Fibroblast of pulmonary artery (primary cell): ENCODE data around the gene CSMD2.
"Not testable (repeated sequence)": the region's sequence is repeated elsewhere in the genome, so short reads cannot be mapped to it uniquely, and the experiment has no call there.

ENCODE experiments used
- DNase-seq: peaks from one replicate; pipeline ENCODE4 v3.0.0-alpha.2; 2010; ENCODE audit warnings: low read depth
- H3K4me3 ChIP-seq: replicated peaks from 2 replicates; pipeline ENCODE4 v1.5.1; 2011; ENCODE audit warnings: low read depth, mild to moderate bottlenecking, control low read depth, low read length, moderate library complexity
- TF ChIP-seq, protein P1 (sequence below): IDR thresholded peaks from 2 replicates; pipeline ENCODE4 v1.5.1; 2011; ENCODE audit warnings: mild to moderate bottlenecking, control low read depth, low read length, inconsistent platforms; ENCODE audit errors: missing control alignments

The CSMD2 gene

DNA sequence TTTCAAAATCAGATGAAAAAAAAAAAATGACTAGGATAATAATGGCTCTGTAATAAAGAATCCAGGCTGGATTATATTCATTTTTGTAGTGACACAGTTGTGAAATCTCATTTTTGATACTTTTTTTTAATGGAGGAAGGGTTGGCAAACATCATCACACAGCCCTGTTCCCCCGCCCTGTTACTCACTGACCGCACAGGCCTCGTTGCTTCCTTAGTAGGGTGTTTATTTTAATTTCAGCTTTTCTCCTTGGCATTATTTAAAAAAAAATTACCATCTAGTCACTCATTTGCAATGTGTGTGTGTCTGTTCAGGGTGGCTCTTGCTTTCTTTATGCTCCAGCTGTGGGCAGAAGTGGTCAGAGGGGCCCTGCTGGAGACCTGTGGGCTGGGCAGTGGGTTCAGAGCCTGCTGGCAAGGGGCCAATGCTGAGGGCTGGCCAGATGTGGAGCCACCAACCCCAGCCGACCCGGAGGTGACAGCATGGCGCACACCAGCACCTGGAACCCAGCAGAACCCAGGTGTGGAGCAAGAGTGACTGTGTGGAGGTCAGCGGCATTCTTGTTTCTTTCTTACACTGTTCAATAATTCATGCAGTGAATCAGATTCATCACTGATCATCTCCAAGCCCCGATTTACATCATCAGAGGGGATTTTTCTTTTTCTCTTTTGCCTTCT, 648.0 kb downstream of the CSMD2 start:
- H3K4me3 ChIP-seq: no peak overlapping the region
- DNase-seq: no peak
- TF ChIP-seq, protein P1, sequence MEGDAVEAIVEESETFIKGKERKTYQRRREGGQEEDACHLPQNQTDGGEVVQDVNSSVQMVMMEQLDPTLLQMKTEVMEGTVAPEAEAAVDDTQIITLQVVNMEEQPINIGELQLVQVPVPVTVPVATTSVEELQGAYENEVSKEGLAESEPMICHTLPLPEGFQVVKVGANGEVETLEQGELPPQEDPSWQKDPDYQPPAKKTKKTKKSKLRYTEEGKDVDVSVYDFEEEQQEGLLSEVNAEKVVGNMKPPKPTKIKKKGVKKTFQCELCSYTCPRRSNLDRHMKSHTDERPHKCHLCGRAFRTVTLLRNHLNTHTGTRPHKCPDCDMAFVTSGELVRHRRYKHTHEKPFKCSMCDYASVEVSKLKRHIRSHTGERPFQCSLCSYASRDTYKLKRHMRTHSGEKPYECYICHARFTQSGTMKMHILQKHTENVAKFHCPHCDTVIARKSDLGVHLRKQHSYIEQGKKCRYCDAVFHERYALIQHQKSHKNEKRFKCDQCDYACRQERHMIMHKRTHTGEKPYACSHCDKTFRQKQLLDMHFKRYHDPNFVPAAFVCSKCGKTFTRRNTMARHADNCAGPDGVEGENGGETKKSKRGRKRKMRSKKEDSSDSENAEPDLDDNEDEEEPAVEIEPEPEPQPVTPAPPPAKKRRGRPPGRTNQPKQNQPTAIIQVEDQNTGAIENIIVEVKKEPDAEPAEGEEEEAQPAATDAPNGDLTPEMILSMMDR: no peak

DNA sequence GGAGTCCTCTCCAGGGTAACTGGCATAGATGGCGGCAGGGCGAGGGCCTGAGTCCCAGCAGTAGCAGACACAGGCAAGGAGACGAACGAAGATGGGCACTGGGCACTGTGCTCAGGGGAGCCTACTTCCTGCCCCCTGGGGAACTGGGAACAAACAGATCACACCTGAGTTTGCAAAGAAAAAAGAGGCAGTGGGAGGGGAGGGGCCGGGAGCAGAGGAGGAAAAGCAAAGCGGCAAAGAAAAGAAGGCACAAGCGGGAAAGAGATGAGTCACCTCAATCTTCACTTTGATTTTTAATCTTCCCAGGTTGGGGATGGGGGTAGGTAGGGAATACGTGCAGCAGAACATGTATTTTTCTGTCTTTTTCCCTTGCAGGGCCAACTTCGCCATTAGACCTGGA, 648.6 kb downstream of the CSMD2 start:
- TF ChIP-seq, protein P1: no peak
- DNase-seq: no peak
- H3K4me3 ChIP-seq: no peak overlapping the region

DNA sequence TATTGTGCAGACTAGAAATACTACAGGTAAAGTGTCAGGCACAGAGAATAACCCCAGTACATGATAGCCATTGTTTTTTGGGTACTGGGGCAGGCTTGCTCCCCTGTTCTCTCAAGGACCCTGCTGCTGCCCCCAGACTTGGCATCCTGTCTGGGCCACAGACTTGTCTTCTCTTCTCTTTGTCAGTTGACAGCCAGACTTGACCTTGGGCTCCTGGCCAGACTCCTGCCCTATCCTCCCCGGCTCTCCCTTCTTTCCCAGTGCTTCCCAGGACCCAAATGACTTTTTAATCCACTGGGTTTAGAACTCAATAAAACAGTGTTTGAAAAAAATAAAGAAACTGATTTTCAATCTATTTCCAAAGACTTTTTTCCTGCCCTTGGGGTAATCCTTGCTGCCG, 649.4 kb downstream of the CSMD2 start:
- DNase-seq: no peak
- TF ChIP-seq, protein P1: no peak
- no peak overlapping the region for H3K4me3 ChIP-seq

DNA sequence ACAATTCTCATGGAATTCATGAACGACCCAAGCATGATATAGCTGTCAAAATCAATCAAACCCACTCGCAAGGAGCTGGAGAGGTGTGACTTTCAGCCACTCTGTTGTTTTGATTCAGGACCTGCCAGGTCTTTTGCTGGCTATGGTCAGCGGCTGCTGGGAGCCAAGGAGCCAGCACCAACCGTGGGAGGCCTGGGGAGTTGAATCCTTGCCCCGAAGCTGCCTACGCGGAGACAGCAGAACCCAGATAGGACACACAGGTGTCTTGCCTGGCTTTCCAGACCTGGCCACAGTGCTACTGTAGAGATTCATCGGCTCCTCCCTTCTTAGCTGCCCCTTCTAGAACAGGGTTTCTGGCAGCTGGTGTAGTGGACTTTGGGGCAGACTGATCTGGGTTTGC, 649.9 kb downstream of the CSMD2 start:
- TF ChIP-seq, protein P1: no peak
- no peak overlapping the region for H3K4me3 ChIP-seq
- DNase-seq: no peak

DNA sequence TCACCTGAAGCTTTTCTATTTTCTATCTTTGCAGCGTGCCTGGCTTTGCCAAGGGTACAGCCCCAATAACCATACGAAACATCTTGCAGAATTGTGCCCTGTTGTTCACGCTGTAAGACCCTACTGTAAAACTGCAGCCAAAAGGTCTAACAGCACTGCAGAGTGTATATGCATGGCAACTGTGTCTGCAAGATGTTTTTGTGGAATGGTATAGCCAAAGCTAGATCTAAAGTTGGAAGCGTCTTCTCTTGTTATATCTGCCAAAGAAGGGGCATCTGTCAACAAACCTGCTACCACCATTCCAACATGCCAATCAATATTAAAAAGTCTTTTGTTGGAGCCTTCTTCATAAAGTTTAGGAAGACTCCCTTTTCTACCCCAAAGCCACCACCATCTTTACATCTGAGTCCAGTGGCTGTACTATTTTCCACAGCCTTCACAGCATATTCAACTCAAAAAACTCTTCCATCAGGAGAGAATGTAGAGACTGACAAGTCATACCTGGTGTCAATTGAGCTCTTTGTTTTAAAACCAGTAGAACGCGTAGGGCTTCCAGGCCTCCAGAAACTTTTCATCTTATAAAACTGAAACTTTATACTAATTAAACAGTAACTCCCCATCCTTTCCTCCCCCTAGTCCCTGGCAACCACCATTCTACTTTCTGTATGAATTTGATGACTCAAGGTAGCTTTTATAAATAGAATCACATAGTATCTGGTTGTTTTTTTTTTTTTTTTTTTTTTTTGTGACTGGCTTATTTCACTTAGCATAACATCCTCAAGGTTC, 652.6 kb downstream of the CSMD2 start:
- TF ChIP-seq, protein P1: no peak

DNA sequence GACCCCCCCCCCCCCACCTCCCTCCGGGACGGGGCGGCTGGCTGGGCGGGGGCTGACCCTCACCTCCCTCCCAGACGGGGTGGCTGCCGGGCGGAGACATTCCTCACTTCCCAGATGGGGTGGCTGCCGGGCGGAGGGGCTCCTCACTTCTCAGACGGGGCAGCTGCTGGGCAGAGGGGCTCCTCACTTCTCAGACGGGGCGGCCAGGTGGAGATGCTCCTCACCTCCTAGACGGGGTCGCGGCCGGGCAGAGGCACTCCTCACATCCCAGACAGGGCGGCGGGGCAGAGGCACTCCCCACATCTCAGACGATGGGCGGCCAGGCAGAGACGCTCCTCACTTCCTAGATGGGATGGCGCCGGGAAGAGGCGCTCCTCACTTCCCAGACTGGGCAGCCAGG, 655.8 kb downstream of the CSMD2 start:
- not testable (repeated sequence) for DNase-seq, H3K4me3 ChIP-seq

More for the DNA sequence above, 652.6 kb downstream of the CSMD2 start:
- no peak overlapping the region for H3K4me3 ChIP-seq
- DNase-seq: no peak

DNA sequence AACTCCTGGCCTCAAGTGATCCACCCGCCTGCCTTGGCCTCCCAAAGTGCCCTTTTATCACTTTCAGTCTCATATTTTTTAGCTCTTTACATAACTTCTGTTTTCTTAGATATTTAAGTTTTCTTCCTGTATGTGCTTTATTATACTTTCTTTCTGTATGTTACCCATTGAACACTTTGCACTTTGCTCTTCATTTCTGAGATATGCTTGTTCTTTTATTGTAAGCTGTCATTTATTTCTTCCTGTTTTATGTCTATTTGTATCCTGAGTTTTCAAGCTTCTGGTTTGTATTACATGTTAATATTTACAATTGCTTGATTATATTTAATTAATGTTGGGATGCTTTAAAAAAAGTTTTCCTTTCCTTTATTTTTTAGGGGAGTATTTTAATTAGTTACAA, 656.9 kb downstream of the CSMD2 start:
- no peak for DNase-seq
- TF ChIP-seq, protein P1: no peak
- H3K4me3 ChIP-seq: no peak overlapping the region
